Islet precursor cell (in vitro differentiated cells): ENCODE measurements around the gene CADPS2.

Source experiments
- DNase-seq: peaks from one replicate; pipeline ENCODE4 v3.0.0-alpha.2; 2018

CADPS2 gene

GRCh38 chr7:122584676-122585251 is 301.5 kb downstream of the CADPS2 start:
- no peak for DNase-seq

- no peak for DNase-seq
Measured at GRCh38 chr7:122578350-122578749, 307.9 kb downstream of the CADPS2 start.

GRCh38 chr7:122577449-122578003 is 308.7 kb downstream of the CADPS2 start:
- DNase-seq = no peak

- DNase-seq = no peak
Measured at GRCh38 chr7:122572706-122573105, 313.6 kb downstream of the CADPS2 start.

- DNase-seq = no peak
Measured at GRCh38 chr7:122561326-122561725, 324.9 kb downstream of the CADPS2 start.

- DNase-seq = no peak
Measured at GRCh38 chr7:122556873-122557542, 329.3 kb downstream of the CADPS2 start.

- no peak for DNase-seq
Measured at GRCh38 chr7:122556219-122556618, 330.0 kb downstream of the CADPS2 start.

- no peak for DNase-seq
Measured at GRCh38 chr7:122553761-122554160, 332.5 kb downstream of the CADPS2 start.

GRCh38 chr7:122552769-122553168 is 333.5 kb downstream of the CADPS2 start:
- DNase-seq = no peak

- no peak for DNase-seq
Measured at GRCh38 chr7:122550545-122550944, 335.7 kb downstream of the CADPS2 start.

GRCh38 chr7:122549578-122549977 is 336.7 kb downstream of the CADPS2 start:
- DNase-seq = no peak

GRCh38 chr7:122546496-122546895 is 339.8 kb downstream of the CADPS2 start:
- no peak for DNase-seq

GRCh38 chr7:122544463-122544862 is 341.8 kb downstream of the CADPS2 start:
- no peak for DNase-seq

GRCh38 chr7:122543891-122544290 is 342.4 kb downstream of the CADPS2 start:
- no peak for DNase-seq

- no peak for DNase-seq
Measured at GRCh38 chr7:122543166-122543565, 343.1 kb downstream of the CADPS2 start.

- no peak for DNase-seq
Measured at GRCh38 chr7:122535086-122535485, 351.2 kb downstream of the CADPS2 start.

- no peak for DNase-seq
Measured at GRCh38 chr7:122532406-122533269, 353.6 kb downstream of the CADPS2 start.

GRCh38 chr7:122528879-122529481 is 357.3 kb downstream of the CADPS2 start:
- DNase-seq = no peak

GRCh38 chr7:122525355-122525754 is 360.9 kb downstream of the CADPS2 start:
- no peak for DNase-seq

- no peak for DNase-seq
Measured at GRCh38 chr7:122521767-122522166, 364.5 kb downstream of the CADPS2 start.

- DNase-seq = no peak
Measured at GRCh38 chr7:122520971-122521555, 365.2 kb downstream of the CADPS2 start.

GRCh38 chr7:122518488-122518887 is 367.8 kb downstream of the CADPS2 start:
- no peak for DNase-seq

- no peak for DNase-seq
Measured at GRCh38 chr7:122517576-122517975, 368.7 kb downstream of the CADPS2 start.
